ENCODE data around the gene GUCA2B. TPM values are rescaled to one million over a fixed set of nuclear protein-coding genes. Genes with fewer than 3 reads are reported as not detected.

The GUCA2B gene
- total RNA-seq, 4 donors from 2014 or later = 2.8 TPM; not detected in 3

- TF ChIP-seq CTCF (IDR thresholded peaks at IDR 0.05) (peak in 2 of 3 donors; percentile 22 to 86), POLR2A (IDR thresholded peaks at IDR 0.05) (no peak)
- intact Hi-C loops (cut with DNase I; ENCODE audit: low total_unique reads) = loop anchor here (2.0 kb wide), 1 partner anchor 27 kb away; no protein-coding TSS in a partner anchor
- no peak overlapping the region for H3K4me3 ChIP-seq (ENCODE audit: low read depth, poor library complexity, severe bottlenecking)
- WGBS, 2 donors = 17 to 22% methylated on average over 9 of the region's 9 CpGs
- DNase-seq (ENCODE audit: low spot score in 2 of 2) = peak; percentile 40 to 94
Observed at GRCh38 chr1:42173155-42173933, 20.1 kb downstream of the GUCA2B start.

DNA sequence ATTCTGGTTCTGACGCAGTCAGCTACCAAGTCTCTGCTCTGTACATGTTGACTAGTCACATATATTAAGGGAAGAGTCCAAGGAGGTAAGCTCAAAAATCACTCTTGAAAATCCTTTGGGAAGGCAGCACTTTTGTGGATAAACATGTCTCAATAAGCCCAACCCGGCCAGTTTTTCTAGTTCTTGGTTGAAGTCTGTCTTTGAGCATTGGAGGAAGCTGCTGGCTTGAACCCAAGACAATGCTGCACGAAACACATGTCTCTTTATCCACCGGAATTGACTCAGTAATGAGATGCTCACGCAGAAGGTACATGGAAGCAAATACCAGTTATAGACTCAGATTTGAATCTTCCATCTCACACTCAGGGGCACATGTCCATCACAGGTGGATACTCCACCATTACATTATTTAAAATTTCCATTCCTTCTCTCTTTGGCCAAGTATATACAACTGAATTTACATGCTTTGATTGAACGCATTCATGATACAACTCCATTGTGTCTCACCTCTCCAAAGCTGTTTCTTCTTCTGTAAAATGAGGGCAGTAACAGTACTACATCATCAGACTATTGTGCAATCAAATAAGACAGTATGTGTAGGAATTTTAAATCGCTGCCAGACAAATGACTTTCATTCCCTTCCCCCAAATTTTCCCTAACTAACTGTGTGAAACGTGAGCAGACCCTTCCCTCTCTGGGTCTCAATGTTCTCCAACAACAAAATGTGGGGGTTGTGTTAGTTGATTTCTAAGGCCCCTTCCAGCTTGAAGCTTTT is 20.9 kb downstream of the GUCA2B start:
- no peak overlapping the region for H3K4me3 ChIP-seq (ENCODE audit: low read depth, poor library complexity, severe bottlenecking)
- peak; percentile 83 to 89 for DNase-seq (ENCODE audit: low spot score in 2 of 2)
- WGBS, 2 donors = 29 to 39% methylated on average over 8 of the region's 8 CpGs
- TF ChIP-seq POLR2A (IDR thresholded peaks at IDR 0.05) = no peak
- intact Hi-C loops (cut with DNase I; ENCODE audit: low total_unique reads) = loop anchor here (2.0 kb wide), 1 partner anchor 27 kb away; no protein-coding TSS in a partner anchor

GRCh38 chr1:42175314-42176054 is 22.3 kb downstream of the GUCA2B start:
- TF ChIP-seq POLR2A (IDR thresholded peaks at IDR 0.05) = no peak
- no peak for TF ChIP-seq CTCF (IDR thresholded peaks at IDR 0.05)
- WGBS, 2 donors = 66 to 87% methylated on average over 7 of the region's 7 CpGs
- intact Hi-C loops (cut with DNase I; ENCODE audit: low total_unique reads) = no loop called here

DNA sequence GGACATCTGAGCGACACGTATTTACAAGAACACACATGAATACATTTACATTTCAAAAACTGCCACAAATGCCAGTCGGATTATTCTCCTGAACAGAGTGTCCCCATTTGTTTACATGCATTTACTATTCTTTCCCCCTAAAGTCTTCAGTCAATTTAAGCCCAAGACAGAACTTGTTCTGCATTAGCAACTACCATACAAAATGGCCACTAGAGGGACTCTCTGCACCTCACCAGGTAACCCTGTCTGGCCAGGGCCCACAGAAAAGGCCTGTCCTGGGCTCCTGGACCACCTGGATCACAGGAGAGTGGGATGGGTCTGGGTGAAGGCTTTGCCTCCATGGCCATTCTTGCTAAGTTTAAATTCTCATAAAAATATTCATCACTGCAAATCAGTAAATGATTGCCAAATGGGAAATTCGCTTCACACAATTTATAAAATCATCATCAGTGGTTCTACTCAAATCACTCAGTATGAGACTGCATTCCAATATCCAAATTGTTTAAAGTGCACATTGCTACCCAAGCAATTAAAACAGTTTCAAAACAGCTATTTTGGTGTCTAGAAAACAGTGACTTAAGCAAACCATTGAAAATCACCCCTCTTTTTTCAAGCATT is 23.8 kb downstream of the GUCA2B start:
- intact Hi-C loops (cut with DNase I; ENCODE audit: low total_unique reads) = no loop called here
- no peak for DNase-seq (ENCODE audit: low spot score in 2 of 2)
- TF ChIP-seq POLR2A (IDR thresholded peaks at IDR 0.05) = no peak
- TF ChIP-seq CTCF (IDR thresholded peaks at IDR 0.05) = no peak
- H3K4me3 ChIP-seq (ENCODE audit: low read depth, poor library complexity, severe bottlenecking) = no peak overlapping the region
- 67 to 71% methylated on average over 4 of the region's 4 CpGs for WGBS, 2 donors

More at GRCh38 chr1:42175314-42176054, 22.3 kb downstream of the GUCA2B start:
- DNase-seq (ENCODE audit: low spot score in 2 of 2) = peak in 1 of 2 donors; percentile 8
- no peak overlapping the region for H3K4me3 ChIP-seq (ENCODE audit: low read depth, poor library complexity, severe bottlenecking)

- intact Hi-C loops (cut with DNase I; ENCODE audit: low total_unique reads) = no loop called here
- no peak for DNase-seq (ENCODE audit: low spot score in 2 of 2)
- no peak overlapping the region for H3K4me3 ChIP-seq (ENCODE audit: low read depth, poor library complexity, severe bottlenecking)
- no peak for TF ChIP-seq POLR2A (IDR thresholded peaks at IDR 0.05)
- TF ChIP-seq CTCF (IDR thresholded peaks at IDR 0.05) = no peak
- WGBS, 2 donors = 29 to 60% methylated on average over 6 of the region's 6 CpGs
Observed at GRCh38 chr1:42177541-42177981, 24.4 kb downstream of the GUCA2B start.
